HFFc6 (cell line): Measurements from ENCODE around the gene HTR6. TPM values are rescaled to one million over a fixed set of nuclear protein-coding genes. Genes with fewer than 3 reads are reported as not detected.

Source experiments
- DNase-seq: peaks from one replicate; pipeline ENCODE4 v3.0.0-alpha.2; 2018
- H3K27ac Mint-ChIP-seq: 2 replicates; pipeline ENCODE4 v1.8.0; 2020; ENCODE audit warnings: mild to moderate bottlenecking, mixed read lengths
- H3K27me3 Mint-ChIP-seq: 2 replicates; pipeline ENCODE4 v1.8.0; 2021; ENCODE audit warnings: mild to moderate bottlenecking, moderate library complexity, mixed read lengths; ENCODE audit not compliant: insufficient read depth
- H3K36me3 Mint-ChIP-seq: 2 replicates; pipeline ENCODE4 v1.8.0; 2021; ENCODE audit warnings: low read depth, mixed read lengths
- H3K4me1 Mint-ChIP-seq: 2 replicates; pipeline ENCODE4 v1.8.0; 2020; ENCODE audit warnings: low read depth, mixed read lengths
- H3K4me3 Mint-ChIP-seq: 2 replicates; pipeline ENCODE4 v1.8.0; 2020; ENCODE audit warnings: mild to moderate bottlenecking, moderate library complexity, mixed read lengths
- H3K9me3 Mint-ChIP-seq: 2 replicates; pipeline ENCODE4 v1.8.0; 2020; ENCODE audit warnings: mild to moderate bottlenecking, mixed read lengths
- CTCF ChIP-seq: fragments of 200-600 bp; sonication (generic); IDR thresholded peaks from 2 replicates; pipeline ENCODE4 v1.5.0; 2021; ENCODE audit warnings: antibody characterized with exemption, mild to moderate bottlenecking
- total RNA-seq, 6 experiments: library from RNA; stranded (reverse); fragmentation: NEBNext Ultra II Directional; extraction: Animal tissue kit (Norgen Biotek cat#: 25700); gene quantifications; 2 replicates in 1 of 6; 3 replicates in 5 of 6; pipeline ENCODE4 v1.2.3, GENCODE V29; 2021

Gene HTR6
- total RNA-seq, 6 experiments from 2014 or later: not detected

- peaks cover 34% of the 10 kb centered on the region for H3K36me3 Mint-ChIP-seq
- H3K27ac Mint-ChIP-seq: no peak overlapping the region
- peaks cover 4% of the 10 kb centered on the region; the same call in 1 of the 2 replicates for H3K9me3 Mint-ChIP-seq
- no peak for TF ChIP-seq CTCF
- H3K27me3 Mint-ChIP-seq: peaks cover 6% of the 10 kb centered on the region; the same call in 1 of the 2 replicates
- H3K4me1 Mint-ChIP-seq: no peaks in the 10 kb centered on the region
- DNase-seq: no peak
- H3K4me3 Mint-ChIP-seq: no peak overlapping the region
Measured at GRCh38 chr1:19689085-19689757, 24.5 kb downstream of the HTR6 start.

GRCh38 chr1:19689856-19690255 is 25.2 kb downstream of the HTR6 start:
- Mint-ChIP-seq H3K4me3 (no peak overlapping the region), H3K27me3 (peaks cover 3% of the 10 kb centered on the region; the same call in 1 of the 2 replicates), H3K27ac (no peak overlapping the region), H3K4me1 (no peaks in the 10 kb centered on the region), H3K9me3 (peaks cover 4% of the 10 kb centered on the region; the same call in 1 of the 2 replicates), H3K36me3 (peaks cover 34% of the 10 kb centered on the region)
- DNase-seq: no peak
- TF ChIP-seq CTCF: no peak

- Mint-ChIP-seq H3K4me1 (no peaks in the 10 kb centered on the region), H3K4me3 (no peak overlapping the region), H3K36me3 (peaks cover 34% of the 10 kb centered on the region), H3K27ac (no peak overlapping the region), H3K27me3 (peaks cover 3% of the 10 kb centered on the region; the same call in 1 of the 2 replicates), H3K9me3 (peaks cover 4% of the 10 kb centered on the region; the same call in 1 of the 2 replicates)
- DNase-seq: no peak
- no peak for TF ChIP-seq CTCF
Measured at GRCh38 chr1:19690342-19690741, 25.7 kb downstream of the HTR6 start.

- H3K4me1 Mint-ChIP-seq: no peaks in the 10 kb centered on the region
- no peak for DNase-seq
- TF ChIP-seq CTCF: no peak
Measured at GRCh38 chr1:19694298-19694697, 29.6 kb downstream of the HTR6 start.

GRCh38 chr1:19695772-19696171 is 31.1 kb downstream of the HTR6 start:
- Mint-ChIP-seq H3K27ac (no peak overlapping the region), H3K36me3 (peaks cover 37% of the 10 kb centered on the region), H3K4me1 (no peaks in the 10 kb centered on the region), H3K27me3 (peaks cover 6% of the 10 kb centered on the region; the same call in 1 of the 2 replicates), H3K4me3 (no peak overlapping the region), H3K9me3 (peaks cover 5% of the 10 kb centered on the region; the same call in 1 of the 2 replicates)
- no peak for DNase-seq
- TF ChIP-seq CTCF: no peak

More at GRCh38 chr1:19694298-19694697, 29.6 kb downstream of the HTR6 start:
- Mint-ChIP-seq H3K27ac (no peak overlapping the region), H3K9me3 (peaks cover 5% of the 10 kb centered on the region; the same call in 1 of the 2 replicates), H3K36me3 (peaks cover 40% of the 10 kb centered on the region), H3K27me3 (peaks cover 3% of the 10 kb centered on the region; the same call in 1 of the 2 replicates), H3K4me3 (no peak overlapping the region)
